Ecto neural progenitor cell (in vitro differentiated cells): ENCODE data around the gene RAE1.
"Not testable (repeated sequence)": the region's sequence is repeated elsewhere in the genome, so short reads cannot be mapped to it uniquely, and the experiment has no call there.

Source experiments
- DNase-seq: peaks from one replicate; pipeline ENCODE4 v3.0.0-alpha.2; 2018; ENCODE audit warnings: low spot score

The RAE1 gene

DNA sequence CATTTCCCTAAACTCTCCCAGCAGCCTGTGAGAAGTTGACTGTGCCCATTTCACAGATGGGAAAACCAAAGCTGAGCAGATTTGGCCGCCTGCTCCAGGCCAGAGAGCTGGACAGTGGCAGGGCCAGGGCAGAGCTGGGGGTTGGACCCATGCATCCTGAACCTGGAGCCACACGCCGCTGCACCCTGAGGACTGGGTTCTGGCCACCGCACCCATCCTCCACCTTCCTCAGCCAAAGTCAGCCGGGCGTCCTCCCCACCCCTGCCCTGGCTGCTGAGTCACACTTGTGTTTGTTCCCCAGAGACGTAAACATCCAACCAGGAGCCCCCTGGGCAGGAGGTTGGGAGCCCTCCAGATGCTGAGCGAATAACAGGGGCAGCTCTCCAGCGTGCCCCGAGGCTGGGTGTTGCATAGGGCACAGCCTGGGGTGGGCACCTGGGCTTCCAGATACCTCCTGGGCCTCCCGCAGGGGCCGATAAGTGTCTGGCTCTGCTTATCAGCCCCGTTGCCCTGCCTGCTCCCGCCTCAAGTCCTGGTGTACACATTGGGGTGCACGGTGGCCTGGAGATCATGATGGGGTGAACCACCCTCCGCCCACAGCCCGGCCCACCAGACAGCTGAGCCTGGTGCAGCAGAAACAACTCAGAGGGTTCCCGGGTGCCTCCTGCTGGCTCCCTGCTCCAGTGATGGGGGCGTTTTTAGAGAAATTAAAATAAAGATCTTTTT is 64.0 kb downstream of the RAE1 start:
- no peak for DNase-seq

GRCh38 chr20:57415771-57416170 is 64.7 kb downstream of the RAE1 start:
- DNase-seq, result no peak

- DNase-seq, result no peak
These were observed 65.4 kb downstream of the RAE1 start for GRCh38 chr20:57416296-57417022.

- no peak for DNase-seq
These were observed 66.1 kb downstream of the RAE1 start for GRCh38 chr20:57417051-57417689.

- DNase-seq, result no peak
These were observed 67.0 kb downstream of the RAE1 start for GRCh38 chr20:57417830-57418780.

DNA sequence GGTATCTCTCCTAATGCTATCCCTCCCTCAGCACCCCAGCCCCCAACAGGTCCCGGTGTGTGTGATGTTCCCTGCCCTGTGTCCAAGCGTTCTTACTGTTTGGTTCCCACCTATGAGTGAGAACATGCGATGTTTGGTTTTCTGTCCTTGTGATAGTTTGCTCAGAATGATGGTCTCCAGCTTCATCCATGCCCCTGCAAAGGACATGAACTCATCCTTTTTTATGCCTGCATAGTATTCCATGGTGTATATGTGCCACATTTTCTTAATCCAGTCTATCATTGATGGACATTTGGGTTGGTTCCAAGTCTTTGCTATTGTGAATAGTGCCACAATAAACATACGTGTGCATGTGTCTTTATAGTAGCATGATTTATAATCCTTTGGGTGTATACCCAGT is 68.4 kb downstream of the RAE1 start:
- not testable (repeated sequence) for DNase-seq

- no peak for DNase-seq
These were observed 69.7 kb downstream of the RAE1 start for GRCh38 chr20:57420571-57421252.

DNA sequence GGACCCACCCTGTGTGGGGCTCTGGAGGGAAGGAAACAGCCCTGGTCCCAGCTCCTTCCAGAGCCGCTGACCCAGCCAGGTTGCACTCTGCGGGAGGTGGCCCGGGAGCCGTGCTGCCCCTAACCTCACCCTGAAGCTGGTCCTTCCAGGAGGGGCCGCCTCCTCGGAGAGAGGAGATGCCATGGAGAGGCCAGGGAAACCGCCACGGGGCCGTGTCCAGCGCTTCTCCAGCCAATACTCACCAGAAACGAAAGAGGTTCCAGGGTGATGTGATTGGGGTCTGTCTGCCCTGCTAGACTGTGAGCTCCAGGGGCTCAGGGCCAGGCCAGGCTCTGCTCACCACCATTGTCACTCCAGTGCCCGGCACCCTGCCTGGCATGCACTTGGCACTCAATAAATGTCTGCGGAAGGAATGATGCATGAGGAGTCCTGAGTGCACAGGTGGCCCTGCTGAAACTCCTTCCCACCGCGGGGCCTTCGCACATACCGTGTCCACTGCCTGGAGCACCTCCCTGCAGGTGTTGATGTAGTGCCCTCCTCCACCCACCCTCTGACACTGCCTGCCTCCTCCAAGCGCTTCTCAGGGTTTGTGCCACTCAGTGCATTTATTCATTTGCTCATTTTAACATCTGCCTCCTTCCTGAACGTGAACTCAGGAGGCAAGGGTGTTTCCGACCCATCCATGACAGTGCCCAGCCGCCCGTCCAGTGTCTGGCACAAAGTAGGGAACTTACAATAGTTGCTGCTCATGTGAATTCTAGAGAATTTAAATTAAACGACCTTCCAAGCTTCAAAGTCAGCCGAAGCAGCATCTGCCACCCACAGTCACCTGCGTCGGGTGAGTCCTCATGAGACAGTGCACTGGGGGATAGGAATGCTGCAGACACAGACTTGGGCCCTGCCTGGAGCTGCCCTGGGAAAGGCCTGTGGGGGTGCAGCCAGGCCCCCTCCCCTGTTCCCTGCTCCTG is 70.5 kb downstream of the RAE1 start:
- DNase-seq, result no peak

GRCh38 chr20:57422254-57422653 is 71.2 kb downstream of the RAE1 start:
- no peak for DNase-seq

DNA sequence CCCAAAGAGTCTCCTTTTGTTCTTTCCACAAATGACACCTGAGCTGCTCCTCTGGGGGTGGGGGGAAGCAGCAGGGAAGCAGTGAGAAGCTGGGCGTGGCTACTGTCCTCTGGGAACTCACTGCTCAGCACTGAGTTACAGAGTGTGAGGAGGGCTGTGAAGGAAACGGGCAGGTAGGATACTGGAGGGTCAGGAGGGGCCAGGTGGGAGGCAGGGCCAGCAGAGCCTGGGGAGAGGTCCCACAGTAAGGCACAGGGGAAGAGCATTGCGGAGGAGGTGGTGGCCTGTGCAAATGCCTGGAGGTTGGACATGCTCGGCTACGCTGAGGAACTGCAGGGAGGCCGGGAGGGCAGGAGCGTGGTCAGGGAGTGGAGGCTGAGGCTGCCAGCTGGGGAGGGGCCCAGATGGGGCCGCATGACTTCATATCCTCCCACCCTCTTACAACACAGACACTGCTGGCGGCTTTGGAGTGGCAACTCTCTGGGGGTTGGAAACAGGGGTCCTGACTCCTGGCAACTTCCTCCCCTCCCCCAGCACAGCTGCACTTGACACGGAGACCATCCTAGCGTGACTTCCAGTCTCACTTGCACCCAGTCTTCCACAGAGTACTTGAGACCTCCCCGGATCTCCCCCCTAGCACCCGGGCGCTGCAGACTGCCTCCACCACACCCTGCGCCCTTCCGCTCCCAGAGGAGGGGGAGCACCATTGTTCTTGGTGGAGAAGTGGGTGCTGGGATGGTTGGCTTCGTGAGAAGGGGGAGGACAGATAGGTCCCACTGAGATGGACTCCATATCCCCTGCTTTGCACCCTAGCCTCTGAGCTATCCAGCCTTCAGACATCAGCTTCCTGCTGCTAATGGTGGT is 74.3 kb downstream of the RAE1 start:
- no peak for DNase-seq

DNA sequence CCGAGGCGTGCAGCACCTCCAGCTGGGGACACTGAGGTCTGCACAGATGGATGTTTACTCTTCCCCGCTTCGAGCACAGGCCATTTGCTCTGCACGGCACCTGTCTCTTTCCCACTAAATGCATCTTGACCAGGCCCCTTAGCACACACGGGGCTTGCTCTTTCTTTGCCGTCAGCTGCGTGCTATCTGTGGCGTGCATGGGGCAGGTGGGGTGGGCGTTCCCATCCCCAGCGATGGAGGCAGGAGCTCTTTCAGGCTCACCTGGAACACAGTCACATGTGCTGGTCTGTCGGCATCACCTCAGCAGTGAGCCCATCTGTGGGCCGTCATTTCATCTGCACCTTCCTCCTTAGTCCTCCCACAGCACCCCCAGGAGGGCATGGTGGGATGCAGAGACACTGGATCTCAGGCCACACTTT is 75.2 kb downstream of the RAE1 start:
- no peak for DNase-seq

DNA sequence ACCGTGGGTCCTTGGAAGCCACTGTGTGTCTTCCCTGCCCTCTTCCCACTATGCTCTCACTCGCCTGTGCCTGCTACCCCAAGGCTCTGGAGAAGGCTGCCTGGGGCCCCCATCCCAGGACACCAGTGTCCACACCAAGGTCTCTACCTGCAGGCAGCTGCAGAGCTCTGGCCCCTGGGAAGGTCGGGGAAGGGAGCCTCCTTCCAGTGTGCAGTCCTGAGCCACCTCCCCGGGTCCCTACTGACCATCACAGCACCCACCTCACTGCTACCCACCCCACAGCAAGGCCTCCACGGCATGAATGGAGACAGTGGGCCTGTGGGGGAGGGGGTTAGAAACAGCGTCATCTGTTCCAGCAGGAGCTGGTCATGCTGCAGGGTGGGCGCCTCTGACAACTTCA is 75.8 kb downstream of the RAE1 start:
- no peak for DNase-seq

DNA sequence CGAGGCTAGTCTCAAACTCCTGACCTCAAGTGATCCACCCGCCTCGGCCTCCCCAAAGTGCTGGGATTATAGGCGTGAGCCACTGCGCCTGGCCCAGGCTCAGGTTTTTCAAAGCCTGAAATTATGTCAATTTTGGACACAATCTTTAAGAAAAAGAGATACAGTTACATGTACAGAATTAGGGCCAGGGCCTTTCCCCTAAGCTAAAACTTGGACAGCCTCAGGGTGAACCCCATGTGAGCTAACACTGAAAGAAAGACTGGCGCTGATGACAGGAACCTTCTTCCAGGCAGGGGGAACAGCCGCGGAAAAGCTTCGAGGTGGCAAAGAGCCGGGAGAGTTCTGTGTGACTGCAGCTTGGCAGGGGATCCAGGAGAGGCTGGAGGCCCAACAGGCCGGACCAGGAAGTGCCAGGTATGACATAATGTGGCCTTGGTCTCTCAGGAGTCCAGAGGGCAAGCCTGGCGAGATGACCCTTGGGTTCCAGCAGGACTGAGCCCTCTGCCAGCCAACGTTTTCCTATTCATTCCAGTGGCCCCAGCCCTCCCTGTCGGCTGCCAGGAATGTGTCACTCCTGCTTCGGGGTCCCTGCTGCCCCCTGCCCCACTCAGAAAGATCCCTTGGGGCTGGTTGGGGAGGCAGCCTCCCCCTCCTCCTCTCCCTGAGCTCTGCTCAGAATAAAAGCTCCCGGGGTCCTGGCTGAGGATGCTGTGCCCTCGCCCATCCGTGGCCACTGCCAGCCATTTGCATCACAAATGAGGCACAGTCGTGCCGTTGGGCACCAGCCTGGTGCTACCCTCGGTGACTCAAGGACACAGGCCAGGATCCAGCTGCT is 77.5 kb downstream of the RAE1 start:
- DNase-seq, result no peak
